NCI-H2196 (cell line): Measurements from ENCODE around the gene LTF.
A peak's percentile ranks its signal among the peaks of the same experiment; 100 is the strongest.
"Not testable (repeated sequence)": the region's sequence is repeated elsewhere in the genome, so short reads cannot be mapped to it uniquely, and the experiment has no call there.

ENCODE experiments used
- DNase-seq: peaks from one replicate; lab custom pipeline; 2025; ENCODE audit not compliant: unreplicated experiment; lab: John Stamatoyannopoulos, UW

Gene LTF

DNA sequence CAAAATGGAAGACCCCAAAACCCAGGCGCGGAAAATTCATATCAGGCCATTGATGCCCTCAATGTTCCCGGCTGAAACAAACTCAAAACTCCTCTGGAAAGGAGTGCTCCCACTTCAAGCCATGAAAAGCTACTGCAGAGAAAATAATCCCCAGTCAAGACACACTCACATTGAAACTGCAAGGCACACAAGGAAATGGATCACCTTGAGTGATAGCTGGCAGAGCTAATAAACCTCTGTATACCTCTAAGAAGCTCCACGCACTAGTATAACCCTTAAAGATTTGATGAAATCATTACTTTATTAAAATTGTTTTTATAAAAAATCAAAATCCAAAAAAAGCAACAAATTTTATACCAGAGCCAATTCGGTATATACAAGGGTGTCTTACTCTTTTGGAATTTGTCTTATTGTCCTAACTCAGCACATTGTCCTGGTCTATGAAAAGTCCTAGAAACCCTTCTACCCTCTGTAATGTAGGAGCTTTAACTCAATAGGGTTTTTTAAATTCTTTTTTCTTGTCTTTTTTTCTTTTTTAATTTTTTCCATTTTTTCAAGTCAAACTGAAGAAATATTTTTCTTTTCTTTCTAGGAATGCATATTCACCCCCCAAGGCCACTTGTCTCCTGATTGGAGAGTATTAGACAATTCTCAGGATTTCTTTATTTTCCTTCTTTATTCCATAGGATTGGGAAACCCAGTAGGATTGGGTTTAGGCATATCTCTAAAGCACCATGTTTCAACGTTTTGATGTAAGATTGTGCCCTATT, 66.3 kb downstream of the LTF start:
- no peak for DNase-seq

DNA sequence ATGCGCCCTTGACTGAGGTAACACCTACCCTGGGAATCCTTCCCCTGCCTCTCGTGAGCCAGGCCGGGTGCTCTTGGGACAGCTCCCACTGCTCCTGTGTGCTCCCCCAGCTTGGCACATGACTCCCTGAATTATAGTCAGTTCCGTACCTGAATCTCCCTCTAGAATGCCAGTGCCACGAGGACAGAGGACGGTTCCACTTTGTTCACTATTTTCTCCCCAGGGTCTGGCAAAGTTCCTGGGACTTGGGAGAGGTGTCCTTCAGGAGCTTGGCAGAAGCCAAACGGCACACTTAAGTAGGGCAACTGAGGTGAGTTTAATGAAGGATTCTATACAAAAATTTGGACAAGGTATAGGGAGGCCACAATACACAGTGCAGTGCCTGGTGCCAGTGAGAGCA, 67.6 kb downstream of the LTF start:
- no peak for DNase-seq

DNA sequence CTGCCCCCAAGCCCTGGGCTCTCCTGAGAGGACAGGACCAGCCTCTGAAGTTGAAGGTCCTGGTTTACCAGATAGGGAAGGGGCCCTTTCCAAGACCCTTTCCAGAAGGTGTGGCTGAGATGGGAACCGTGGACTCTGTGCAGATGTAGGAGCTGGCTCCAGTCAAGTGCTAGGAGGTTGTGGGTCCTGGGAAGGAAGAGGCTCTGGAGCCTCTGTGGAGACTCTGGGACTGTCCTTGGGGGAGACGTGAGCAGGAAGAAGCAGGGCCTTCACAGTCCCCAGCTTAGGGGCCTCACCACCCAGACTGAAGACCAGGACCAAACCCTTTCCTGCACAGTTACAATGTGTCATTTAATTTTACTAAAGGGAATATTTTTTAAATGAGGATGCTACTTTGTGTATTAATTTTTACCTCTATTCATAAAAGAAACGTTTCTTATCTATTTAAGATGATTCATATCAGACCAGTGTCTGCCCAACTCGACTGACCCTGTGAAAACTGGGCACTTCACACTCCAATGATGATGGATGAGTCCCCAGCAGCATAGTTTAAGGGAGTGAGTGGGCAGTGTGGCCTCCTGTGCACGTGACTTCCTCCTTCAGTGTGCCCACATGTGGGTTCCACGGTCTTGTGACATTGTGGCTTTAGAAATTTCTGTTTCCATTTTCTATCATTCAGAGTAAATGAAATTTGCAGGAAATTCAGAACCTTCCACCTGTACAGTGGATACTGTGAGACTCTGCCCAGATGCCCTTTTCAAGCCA, 68.8 kb downstream of the LTF start:
- no peak for DNase-seq

DNA sequence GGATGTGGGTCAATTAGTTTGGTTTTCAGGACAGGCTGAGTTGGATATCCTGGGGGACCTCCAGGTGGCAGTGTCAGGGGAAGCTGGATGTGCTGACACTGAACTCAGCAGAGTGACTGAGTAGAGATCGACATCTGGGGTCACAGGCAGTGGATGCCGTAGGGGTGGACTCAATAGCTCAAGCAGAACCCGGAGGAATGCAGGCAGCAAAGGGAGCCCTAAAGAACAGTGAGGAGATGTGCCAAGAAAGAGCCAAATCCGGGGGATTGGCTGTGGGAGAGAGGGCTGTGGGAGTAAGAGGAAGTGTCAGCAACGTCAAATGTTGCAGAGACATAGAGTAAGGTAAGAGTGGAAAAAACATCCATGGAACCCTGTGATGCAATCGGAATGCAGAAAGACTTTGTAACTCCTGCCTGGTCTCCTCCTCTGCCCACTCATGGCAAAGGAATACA, 69.5 kb downstream of the LTF start:
- no peak for DNase-seq

DNA sequence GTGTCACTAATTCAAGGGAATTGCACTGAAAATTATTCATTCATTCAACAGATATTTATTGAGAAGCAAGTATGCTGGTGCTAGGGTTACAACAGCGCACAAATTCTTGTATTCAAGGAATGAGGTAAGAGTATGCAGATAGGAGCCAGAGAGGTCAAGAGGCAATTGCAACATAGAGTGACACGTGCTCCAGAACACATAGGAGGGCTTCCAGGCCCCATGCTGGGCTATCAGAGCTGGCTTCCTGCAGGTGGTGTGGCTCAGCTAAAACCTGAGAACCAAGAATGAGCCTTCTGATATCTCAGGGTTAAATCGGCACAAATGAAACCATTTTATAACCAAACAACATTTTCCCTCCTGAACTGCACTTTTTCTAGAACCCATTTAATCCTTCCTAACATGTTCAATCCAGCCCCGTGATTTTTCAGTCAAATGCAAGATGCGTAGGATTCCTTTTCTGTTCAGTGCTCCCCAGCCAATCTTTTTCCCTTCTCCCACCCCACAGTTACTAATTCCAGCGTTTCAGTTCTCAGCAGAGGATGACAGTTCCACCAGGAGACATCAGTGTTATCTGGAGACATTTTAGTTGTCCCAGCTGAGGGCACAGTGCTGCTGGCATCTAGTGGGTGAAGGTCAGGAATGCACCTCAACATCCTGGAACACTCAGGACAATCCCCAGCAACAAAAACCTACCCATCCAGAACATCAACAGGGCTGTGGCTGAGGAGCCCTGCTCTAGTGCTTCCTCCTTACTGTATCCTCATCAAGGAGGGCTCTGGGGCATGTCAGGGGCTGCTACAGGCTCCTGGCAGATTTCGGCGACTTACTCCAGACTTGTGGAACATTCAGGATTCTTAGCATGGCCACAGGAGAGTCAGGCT, 70.9 kb downstream of the LTF start:
- DNase-seq = peak; percentile 18

DNA sequence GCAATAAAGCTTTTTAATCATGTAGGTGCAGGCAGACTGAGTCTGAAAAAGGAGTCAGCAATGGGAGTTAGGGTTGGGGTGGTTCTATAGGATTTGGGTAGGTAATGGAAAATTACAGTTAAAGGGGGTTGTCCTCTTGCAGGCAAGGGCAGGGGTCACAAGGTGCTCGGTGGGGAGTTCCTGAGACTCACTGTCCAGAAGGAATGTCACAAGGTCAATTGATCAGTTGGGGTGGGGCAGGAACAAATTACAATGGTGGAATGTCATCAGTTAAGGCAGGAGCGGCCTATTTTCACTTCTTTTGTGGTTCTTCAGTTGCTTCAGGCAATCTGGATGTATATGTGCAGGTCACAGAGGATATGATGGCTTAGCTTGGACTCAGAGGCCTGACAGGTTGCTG, 71.7 kb downstream of the LTF start:
- no peak for DNase-seq

DNA sequence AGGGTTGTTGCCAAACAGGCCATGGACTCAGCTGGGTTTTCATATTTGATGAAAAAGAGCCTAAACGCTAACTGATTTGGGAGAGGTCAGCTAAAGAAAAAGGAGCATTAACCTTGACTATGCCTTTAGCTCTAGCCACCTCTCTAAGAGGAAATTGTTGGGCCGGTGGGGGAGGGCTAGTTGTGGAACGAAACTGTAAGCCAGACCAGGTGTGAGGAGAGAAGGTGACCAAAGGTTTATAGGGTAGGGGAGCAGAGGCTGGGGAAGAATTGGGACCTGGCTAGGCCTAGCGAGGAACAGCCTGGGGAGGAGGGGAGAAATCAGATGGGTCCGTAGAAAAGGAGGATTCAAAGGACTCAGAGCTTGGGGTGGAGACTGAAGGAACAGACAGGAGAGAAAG, 73.2 kb downstream of the LTF start:
- DNase-seq = not testable (repeated sequence)

DNA sequence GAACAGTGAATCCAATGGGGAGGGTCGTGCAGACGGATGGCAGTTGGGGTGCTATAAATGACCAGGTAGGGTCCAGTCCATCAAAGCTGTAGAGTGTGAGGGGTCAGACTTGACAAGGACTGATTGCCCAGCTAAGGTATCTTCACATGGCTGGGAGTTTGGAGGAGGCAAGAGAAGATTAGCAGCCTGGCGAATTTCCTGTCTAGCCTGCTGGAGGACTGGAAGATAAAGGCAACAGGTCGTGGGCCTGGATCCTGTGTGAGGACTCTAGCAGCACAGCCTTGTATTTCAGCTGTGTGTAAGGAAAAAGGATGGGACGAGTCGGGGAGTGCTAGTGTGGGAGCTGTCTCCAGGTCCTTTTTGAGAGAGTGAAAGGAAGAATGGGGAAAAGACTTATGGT, 75.4 kb downstream of the LTF start:
- no peak for DNase-seq

DNA sequence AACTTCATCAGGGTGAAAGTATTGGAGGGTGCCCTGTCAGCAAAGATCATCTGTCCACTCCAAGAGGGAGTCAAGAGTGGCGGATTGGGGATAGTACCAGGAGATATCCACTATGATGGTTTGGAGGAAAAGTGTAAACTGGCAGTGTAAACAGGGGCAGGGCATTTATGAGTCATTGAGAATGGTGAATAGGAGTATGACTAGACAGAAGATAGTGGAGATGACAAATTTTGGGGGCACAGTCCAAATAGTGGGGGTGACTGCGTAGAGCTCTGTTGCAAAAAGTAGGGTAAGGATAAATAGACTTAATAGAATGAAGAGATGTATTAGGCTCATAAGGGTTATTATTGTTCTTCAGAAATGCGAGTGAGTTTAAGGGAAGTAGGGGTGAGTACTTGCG, 75.9 kb downstream of the LTF start:
- not testable (repeated sequence) for DNase-seq

DNA sequence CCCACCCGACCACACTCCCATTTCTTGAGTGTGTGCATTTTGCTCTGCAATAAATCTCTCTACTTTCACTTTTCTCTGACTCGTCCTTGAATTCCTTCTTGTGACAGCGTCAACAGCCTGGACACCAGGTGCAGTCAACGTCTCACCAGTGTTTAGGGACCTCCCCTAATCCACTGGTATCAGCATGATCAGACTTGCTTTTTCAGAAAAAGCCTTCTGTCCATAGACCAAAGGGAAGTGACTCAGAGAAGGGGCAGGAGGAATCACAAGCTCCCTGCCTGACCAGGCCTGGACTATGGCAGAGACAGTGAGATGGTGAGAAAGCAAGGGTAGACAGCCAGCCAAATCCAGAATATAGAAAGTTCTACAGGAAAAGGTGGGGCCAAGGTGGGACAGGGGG, 78.5 kb downstream of the LTF start:
- DNase-seq = peak; percentile 32
